ENCODE measurements around the gene EXOC3L2.
A peak's percentile ranks its signal among the peaks of the same experiment; 100 is the strongest.

EXOC3L2 gene

GRCh38 chr19:45179072-45179891 is 65.9 kb downstream of the EXOC3L2 start:
- DNase-seq = no peak

GRCh38 chr19:45178262-45179071 is 66.7 kb downstream of the EXOC3L2 start, which contains the start of gene BLOC1S3:
Gene BLOC1S3, plus strand, starts transcription at chr19:45178784. Its CDS starts 513 bp downstream, at chr19:45179297.
- peak; percentile 100 for DNase-seq

- no peak for DNase-seq
Observed at GRCh38 chr19:45177817-45178261, 67.4 kb downstream of the EXOC3L2 start, which contains the start of gene TRAPPC6A. Gene TRAPPC6A, minus strand, starts transcription at chr19:45178237. Its CDS starts 19 bp downstream, at chr19:45178218.

GRCh38 chr19:45175515-45176345 is 69.5 kb downstream of the EXOC3L2 start:
- DNase-seq = peak; percentile 36

- DNase-seq = no peak
Observed at GRCh38 chr19:45173816-45174215, 71.4 kb downstream of the EXOC3L2 start.

GRCh38 chr19:45172611-45173208 is 72.5 kb downstream of the EXOC3L2 start:
- DNase-seq = no peak

- no peak for DNase-seq
Observed at GRCh38 chr19:45172173-45172572, 73.0 kb downstream of the EXOC3L2 start.

- DNase-seq = no peak
Observed at GRCh38 chr19:45171211-45171623, 74.0 kb downstream of the EXOC3L2 start.

GRCh38 chr19:45170146-45171106 is 74.8 kb downstream of the EXOC3L2 start:
- DNase-seq = no peak

- DNase-seq = no peak
Observed at GRCh38 chr19:45169602-45170001, 75.6 kb downstream of the EXOC3L2 start.

- no peak for DNase-seq
Observed at GRCh38 chr19:45168767-45169351, 76.3 kb downstream of the EXOC3L2 start.

- DNase-seq = peak; percentile 37
Observed at GRCh38 chr19:45166723-45167252, 78.4 kb downstream of the EXOC3L2 start.

GRCh38 chr19:45164577-45165335 is 80.5 kb downstream of the EXOC3L2 start:
- DNase-seq = no peak

GRCh38 chr19:45163751-45164460 is 81.3 kb downstream of the EXOC3L2 start:
- no peak for DNase-seq

- DNase-seq = no peak
Observed at GRCh38 chr19:45163156-45163555, 82.1 kb downstream of the EXOC3L2 start.

GRCh38 chr19:45162608-45163143 is 82.5 kb downstream of the EXOC3L2 start:
- DNase-seq = no peak

Data from NCI-H187 treated with DMSO at 0.1 percent for 48 hours (cell line).